Parathyroid adenoma (tissue), 2 donors: ENCODE data around the gene LEFTY2.
"Not testable (repeated sequence)": the region's sequence is repeated elsewhere in the genome, so short reads cannot be mapped to it uniquely, and the experiment has no call there.

Experiments
- H2AFZ ChIP-seq: fragments of 300-600 bp; sonication (generic); one replicate; pipeline ENCODE4 v1.7.0; 2017; ENCODE audit warnings: antibody characterized with exemption, mild to moderate bottlenecking
- H3K27ac ChIP-seq: fragments of 300-600 bp; sonication (generic); one replicate; pipeline ENCODE4 v1.7.0; 2017
- H3K27me3 ChIP-seq: fragments of 300-600 bp; sonication (generic); one replicate; pipeline ENCODE4 v1.7.0; 2017; ENCODE audit warnings: low read length; ENCODE audit not compliant: control insufficient read depth, insufficient read depth
- H3K36me3 ChIP-seq: fragments of 300-600 bp; sonication (generic); one replicate; pipeline ENCODE4 v1.7.0; 2017; ENCODE audit warnings: low read length; ENCODE audit not compliant: control insufficient read depth, insufficient read depth
- H3K4me1 ChIP-seq: fragments of 300-600 bp; sonication (generic); one replicate; pipeline ENCODE4 v1.7.0; 2017; ENCODE audit warnings: control low read depth
- H3K4me2 ChIP-seq: fragments of 300-600 bp; sonication (generic); one replicate; pipeline ENCODE4 v1.7.0; 2017; ENCODE audit warnings: low read length
- H3K4me3 ChIP-seq: fragments of 300-600 bp; sonication (generic); one replicate; pipeline ENCODE4 v1.7.0; 2017; ENCODE audit warnings: low read depth, low read length
- H3K79me2 ChIP-seq: fragments of 300-600 bp; sonication (generic); one replicate; pipeline ENCODE4 v1.7.0; 2017; ENCODE audit warnings: control low read depth
- H3K9ac ChIP-seq: fragments of 300-600 bp; sonication (generic); one replicate; pipeline ENCODE4 v1.7.0; 2017; ENCODE audit warnings: mild to moderate bottlenecking
- H3K9me3 ChIP-seq: fragments of 300-600 bp; sonication (generic); one replicate; pipeline ENCODE4 v1.7.0; 2017; ENCODE audit warnings: low read length; ENCODE audit not compliant: control insufficient read depth
- CTCF ChIP-seq: fragments of 300-600 bp; sonication (generic); IDR thresholded peaks from one replicate; pipeline ENCODE4 v1.7.0; 2017; ENCODE audit warnings: antibody characterized with exemption, mild to moderate bottlenecking
- donor health status: primary hyperparathyroidism.

LEFTY2 gene

GRCh38 chr1:225972344-225973152, 31.5 kb upstream of the LEFTY2 start:
- H3K4me1 ChIP-seq: no peaks in the 10 kb centered on the region
- no peaks in the 10 kb centered on the region for H3K79me2 ChIP-seq
- no peaks in the 10 kb centered on the region for H3K9me3 ChIP-seq
- H3K9ac ChIP-seq: no peak overlapping the region
- no peaks in the 10 kb centered on the region for H3K27me3 ChIP-seq
- H3K36me3 ChIP-seq: no peaks in the 10 kb centered on the region
- no peak overlapping the region for H3K4me2 ChIP-seq
- H3K27ac ChIP-seq: no peak overlapping the region
- H2AFZ ChIP-seq: no peak overlapping the region
- H3K4me3 ChIP-seq: no peak overlapping the region
- no peak for TF ChIP-seq CTCF

DNA sequence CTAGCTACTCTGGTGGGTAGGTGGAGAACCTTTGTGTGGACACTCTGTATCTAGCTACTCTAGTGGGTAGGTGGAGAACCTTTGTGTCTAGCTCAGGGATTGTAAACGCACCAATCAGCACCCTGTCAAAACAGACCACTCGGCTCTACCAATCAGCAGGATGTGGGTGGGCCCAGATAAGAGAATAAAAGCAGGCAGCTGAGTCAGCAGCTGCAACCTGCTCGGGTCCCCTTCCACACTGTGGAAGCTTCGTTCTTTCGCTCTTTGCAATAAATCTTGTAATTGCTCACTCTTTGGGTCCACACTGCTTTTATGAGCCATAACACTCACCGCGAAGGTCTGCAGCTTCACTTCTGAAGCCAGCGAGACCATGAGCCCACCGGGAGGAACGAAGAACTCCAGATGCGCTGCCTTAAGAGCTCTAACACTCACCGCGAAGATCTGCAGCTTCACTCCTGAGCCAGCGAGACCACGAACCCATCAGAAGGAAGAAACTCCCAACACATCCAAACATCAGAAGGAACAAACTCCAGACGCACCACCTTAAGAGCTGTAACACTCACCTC, 29.7 kb upstream of the LEFTY2 start:
- H3K4me3 ChIP-seq, H3K4me2 ChIP-seq, H3K79me2 ChIP-seq, H3K4me1 ChIP-seq, H3K36me3 ChIP-seq, H3K27me3 ChIP-seq, H3K9me3 ChIP-seq, H3K27ac ChIP-seq, H2AFZ ChIP-seq, H3K9ac ChIP-seq: not testable (repeated sequence)

GRCh38 chr1:225969751-225970150, 28.7 kb upstream of the LEFTY2 start:
- H3K27me3 ChIP-seq, H3K9ac ChIP-seq, H3K4me3 ChIP-seq, H3K79me2 ChIP-seq, H3K9me3 ChIP-seq, H3K36me3 ChIP-seq, H2AFZ ChIP-seq, H3K27ac ChIP-seq, H3K4me2 ChIP-seq, H3K4me1 ChIP-seq: not testable (repeated sequence)

GRCh38 chr1:225965231-225965630, 24.2 kb upstream of the LEFTY2 start:
- no peak overlapping the region for H2AFZ ChIP-seq
- no peaks in the 10 kb centered on the region for H3K4me1 ChIP-seq
- H3K27me3 ChIP-seq: no peaks in the 10 kb centered on the region
- TF ChIP-seq CTCF: no peak
- H3K4me2 ChIP-seq: no peak overlapping the region
- H3K4me3 ChIP-seq: no peak overlapping the region
- H3K27ac ChIP-seq: no peak overlapping the region
- no peaks in the 10 kb centered on the region for H3K9me3 ChIP-seq
- no peaks in the 10 kb centered on the region for H3K79me2 ChIP-seq
- H3K36me3 ChIP-seq: no peaks in the 10 kb centered on the region
- H3K9ac ChIP-seq: no peak overlapping the region

DNA sequence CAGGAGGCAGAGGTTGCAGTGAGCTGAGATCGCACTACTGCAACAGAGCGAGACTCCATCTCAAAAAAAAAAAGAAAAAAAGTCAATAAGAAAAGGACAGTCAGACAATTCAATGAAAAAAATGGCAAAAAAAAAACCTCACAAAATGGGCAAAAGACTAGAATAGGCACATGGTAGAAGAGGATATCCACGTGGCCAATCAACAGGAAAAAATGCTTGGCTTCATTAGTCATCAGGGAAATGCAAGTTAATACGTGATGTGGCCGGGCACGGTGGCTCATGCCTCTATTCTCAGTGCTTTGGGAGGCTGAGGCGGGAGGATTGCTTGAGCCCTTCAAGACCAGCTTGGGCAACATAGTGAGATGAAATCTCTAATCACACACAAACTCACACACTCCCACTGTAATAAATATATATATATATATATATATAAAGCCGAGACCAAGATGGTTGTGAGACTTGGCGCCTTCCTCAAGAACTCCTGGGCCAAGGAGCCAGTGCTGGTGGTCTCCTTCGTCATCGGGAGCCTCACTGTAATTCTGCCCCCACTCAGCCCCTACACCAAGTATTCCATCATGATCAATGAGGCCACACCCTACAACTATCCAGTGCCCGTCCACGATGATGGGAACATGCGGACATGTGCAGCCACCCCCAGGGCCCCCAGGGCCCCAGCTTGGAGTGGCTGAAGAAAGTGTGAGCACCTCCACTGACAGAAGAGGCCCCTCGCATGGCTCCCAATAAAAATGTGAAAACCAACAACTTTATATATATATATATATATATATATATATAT, 22.9 kb upstream of the LEFTY2 start:
- Histone ChIP-seq H3K27me3 (no peaks in the 10 kb centered on the region), H3K27ac (no peak overlapping the region), H3K79me2 (no peaks in the 10 kb centered on the region), H3K4me1 (no peaks in the 10 kb centered on the region), H2AFZ (no peak overlapping the region), H3K4me2 (no peak overlapping the region), H3K36me3 (no peaks in the 10 kb centered on the region), H3K9me3 (no peaks in the 10 kb centered on the region), H3K4me3 (no peak overlapping the region), H3K9ac (no peak overlapping the region)
- TF ChIP-seq CTCF: no peak
